Heart left ventricle (tissue), 13 donors: ENCODE results near the gene SZT2.

Experiments
- POLR2A ChIP-seq, 2 donors: fragments of 450-650 bp; IDR thresholded peaks; one replicate each; pipeline ENCODE4 v1.6.1; 2017; ENCODE audit warnings: antibody characterized with exemption in 2 of 2, mild to moderate bottlenecking in 2 of 2, moderate library complexity in 2 of 2
- TF ChIP-seq, protein P1 (sequence below), 12 donors: fragments of 200-600 bp; sonication (generic) in 4 of 12; IDR thresholded peaks; one replicate each; pipeline versions ENCODE4 v1.5.0 to v1.8.0; 2018 to 2022; ENCODE audit warnings: antibody characterized with exemption in 12 of 12, mild to moderate bottlenecking in 5 of 12
- donor health status: ischemic (EF 13 %, LVEDD 7.1; RV severe dilation, severe dysfunction).
- donor health status: DM: no; HTN: yes; CAD: no.
- donor health status: DM: no; HTN: no; CAD: no.
- donor health status: ischemic (EF 25% LVEDD 6.9; RV normal size, moderate dysfunction).
- donor health status: ischemic (EF 25% LVEDD 5.7; RV mildly dilated, moderate dysfunction).
- donor health status: ischemic (EF 35%, LVEDD 5.7; RV mildly dilated, moderate dysfunction).
- donor health status: nonischemic (EF 11% LVEDD 7.7; RV severe dilation, severe dysfunction).
- donor health status: DM: yes; HTN: yes; CAD: no.
- donor health status: PGD.
- donor health status: ischemic (EF 29% LVEDD 5.4; RV normal size, mild dysfunction).
- donor health status: nonischemic (EF 23%, LVEDD 6.1; RV moderate dilation, normal function).

DNA sequence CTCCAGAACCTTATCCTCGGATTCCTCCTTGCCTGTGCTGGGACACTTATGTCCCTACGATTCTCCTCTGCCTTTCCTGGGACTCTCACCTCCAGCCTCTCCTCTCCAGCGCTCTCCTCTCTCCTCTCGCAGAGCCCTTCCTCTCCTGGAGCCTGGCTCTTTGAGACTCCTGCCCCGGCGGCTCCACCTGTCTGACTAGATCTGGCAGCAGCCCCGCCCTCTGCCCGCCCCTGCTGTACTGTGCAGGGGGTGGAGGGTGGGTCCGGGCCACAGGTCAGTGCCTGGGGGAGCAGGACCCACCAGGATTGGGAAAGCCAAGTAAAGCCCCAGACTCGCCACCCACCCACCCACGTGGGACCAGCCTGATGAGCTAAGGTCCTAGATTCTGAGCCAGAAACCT lies 23.5 kb upstream of the SZT2 start:
- TF ChIP-seq, protein P1, sequence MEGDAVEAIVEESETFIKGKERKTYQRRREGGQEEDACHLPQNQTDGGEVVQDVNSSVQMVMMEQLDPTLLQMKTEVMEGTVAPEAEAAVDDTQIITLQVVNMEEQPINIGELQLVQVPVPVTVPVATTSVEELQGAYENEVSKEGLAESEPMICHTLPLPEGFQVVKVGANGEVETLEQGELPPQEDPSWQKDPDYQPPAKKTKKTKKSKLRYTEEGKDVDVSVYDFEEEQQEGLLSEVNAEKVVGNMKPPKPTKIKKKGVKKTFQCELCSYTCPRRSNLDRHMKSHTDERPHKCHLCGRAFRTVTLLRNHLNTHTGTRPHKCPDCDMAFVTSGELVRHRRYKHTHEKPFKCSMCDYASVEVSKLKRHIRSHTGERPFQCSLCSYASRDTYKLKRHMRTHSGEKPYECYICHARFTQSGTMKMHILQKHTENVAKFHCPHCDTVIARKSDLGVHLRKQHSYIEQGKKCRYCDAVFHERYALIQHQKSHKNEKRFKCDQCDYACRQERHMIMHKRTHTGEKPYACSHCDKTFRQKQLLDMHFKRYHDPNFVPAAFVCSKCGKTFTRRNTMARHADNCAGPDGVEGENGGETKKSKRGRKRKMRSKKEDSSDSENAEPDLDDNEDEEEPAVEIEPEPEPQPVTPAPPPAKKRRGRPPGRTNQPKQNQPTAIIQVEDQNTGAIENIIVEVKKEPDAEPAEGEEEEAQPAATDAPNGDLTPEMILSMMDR (IDR thresholded peaks at IDR 0.05), result no peak
- TF ChIP-seq POLR2A (IDR thresholded peaks at IDR 0.05), result no peak
